H1 (cell line): ENCODE measurements around the gene TNFRSF14.

Experiments used
- BACH1 ChIP-seq: IDR thresholded peaks from 2 replicates; pipeline ENCODE4 v1.6.1; 2012; ENCODE audit warnings: low read length, improper control_type of control experiment
- CHD1 ChIP-seq: IDR thresholded peaks from 2 replicates; pipeline ENCODE4 v1.6.1; 2012; ENCODE audit warnings: low read depth, low read length, improper control_type of control experiment
- CTCF ChIP-seq, 3 experiments: IDR thresholded peaks; 1 replicate in 2 of 3; 2 replicates in 1 of 3; pipeline versions ENCODE4 v1.5.1 to v1.6.1; 2011; ENCODE audit warnings: low read length in 3 of 3, mild to moderate bottlenecking in 3 of 3, inconsistent platforms in 2 of 3, low read depth in 1 of 3, moderate library complexity in 1 of 3; ENCODE audit not compliant: insufficient read depth in 1 of 3; ENCODE audit errors: control extremely low read depth in 1 of 3
- EP300 ChIP-seq, 2 experiments: IDR thresholded peaks; 1 replicate in 1 of 2; 2 replicates in 1 of 2; pipeline ENCODE4 v1.6.1; 2011 to 2012; ENCODE audit warnings: low read depth in 2 of 2, low read length in 2 of 2, mild to moderate bottlenecking in 2 of 2, borderline replicate concordance in 1 of 2, inconsistent platforms in 1 of 2, moderate library complexity in 1 of 2
- EZH2 ChIP-seq: fragments of 200-600 bp; sonication (generic); IDR thresholded peaks from 2 replicates; pipeline ENCODE4 v1.7.1; 2012; ENCODE audit warnings: low read depth, mild to moderate bottlenecking, moderate library complexity, low read length, inconsistent platforms; ENCODE audit not compliant: severe bottlenecking
- MAX ChIP-seq: IDR thresholded peaks from 2 replicates; pipeline ENCODE4 v1.6.1; 2012; ENCODE audit warnings: inconsistent platforms
- POLR2A ChIP-seq, 2 experiments: IDR thresholded peaks; 1 replicate in 1 of 2; 2 replicates in 1 of 2; pipeline ENCODE4 v1.6.1; 2011; ENCODE audit warnings: low read depth in 2 of 2, low read length in 2 of 2, mild to moderate bottlenecking in 2 of 2; ENCODE audit errors: control extremely low read depth in 1 of 2
- RAD21 ChIP-seq, 2 experiments: IDR thresholded peaks in 1 of 2; conservative IDR thresholded peaks in 1 of 2; 2 replicates each; pipeline ENCODE4 v1.6.1; 2011; ENCODE audit warnings: low read depth in 2 of 2, low read length in 2 of 2, improper control_type of control experiment in 1 of 2, inconsistent platforms in 1 of 2, mild to moderate bottlenecking in 1 of 2, moderate library complexity in 1 of 2
- RFX5 ChIP-seq: IDR thresholded peaks from 2 replicates; pipeline ENCODE4 v1.6.1; 2011; ENCODE audit warnings: low read depth, low read length, improper control_type of control experiment, borderline replicate concordance
- SAP30 ChIP-seq: fragments of 300-600 bp; sonication (generic); IDR thresholded peaks from 2 replicates; pipeline ENCODE4 v1.7.1; 2012; ENCODE audit warnings: low read length, moderate library complexity, mild to moderate bottlenecking, inconsistent platforms; ENCODE audit not compliant: insufficient read depth, insufficient replicate concordance
- SIN3A ChIP-seq, 2 experiments: IDR thresholded peaks in 1 of 2; conservative IDR thresholded peaks in 1 of 2; 2 replicates each; pipeline ENCODE4 v1.6.1; 2011 to 2012; ENCODE audit warnings: low read length in 2 of 2, improper control_type of control experiment in 1 of 2, low read depth in 1 of 2, mild to moderate bottlenecking in 1 of 2
- SP1 ChIP-seq: IDR thresholded peaks from 2 replicates; pipeline ENCODE4 v1.6.1; 2011; ENCODE audit warnings: low read depth, low read length
- SRF ChIP-seq: IDR thresholded peaks from 2 replicates; pipeline ENCODE4 v1.6.1; 2011; ENCODE audit warnings: mild to moderate bottlenecking, low read depth, low read length, moderate library complexity
- TAF1 ChIP-seq: IDR thresholded peaks from 2 replicates; pipeline ENCODE4 v1.6.1; 2011; ENCODE audit warnings: mild to moderate bottlenecking, low read depth, low read length

GRCh38 chr1:2554621-2555387 is 1.4 kb upstream of the TNFRSF14 start:
- TF ChIP-seq CTCF (IDR thresholded peaks at IDR 0.05; ENCODE audit: control extremely low read depth in 1 of 3, insufficient read depth in 1 of 3, low read depth in 1 of 3, low read length in 3 of 3) (peak in 2 of 3 experiments; percentile 58 to 80; a peak in 3 of 4 replicates), RFX5 (no peak), EZH2 (no peak), EP300 (IDR thresholded peaks at IDR 0.05; ENCODE audit: borderline replicate concordance in 1 of 2, low read depth in 2 of 2, low read length in 2 of 2) (no peak), SIN3A (conservative IDR thresholded peaks at IDR 0.05 in 1 of 2, IDR thresholded peaks at IDR 0.05 in 1 of 2; ENCODE audit: low read depth in 1 of 2, low read length in 2 of 2) (no peak), POLR2A (IDR thresholded peaks at IDR 0.05; ENCODE audit: control extremely low read depth in 1 of 2, low read depth in 2 of 2, low read length in 2 of 2) (no peak), RAD21 (IDR thresholded peaks at IDR 0.05 in 1 of 2, conservative IDR thresholded peaks at IDR 0.05 in 1 of 2; ENCODE audit: low read depth in 2 of 2, low read length in 2 of 2) (peak; percentile 70 to 77), SAP30 (no peak), MAX (no peak), BACH1 (no peak), CHD1 (no peak), SP1 (no peak), SRF (no peak), TAF1 (no peak)
